NCI-H2107 treated with DMSO at 0.1 percent for 48 hours (cell line): ENCODE data around the gene PTPRH.
A peak's percentile ranks its signal among the peaks of the same experiment; 100 is the strongest.
"Not testable (repeated sequence)": the region's sequence is repeated elsewhere in the genome, so short reads cannot be mapped to it uniquely, and the experiment has no call there.

Experiments used
- DNase-seq: peaks from one replicate; lab custom pipeline; 2025; ENCODE audit not compliant: unreplicated experiment; lab: John Stamatoyannopoulos, UW

The PTPRH gene

GRCh38 chr19:55189403-55189835, 19.9 kb downstream of the PTPRH start:
- no peak for DNase-seq

- DNase-seq, result no peak
Measured at GRCh38 chr19:55188625-55189024, 20.7 kb downstream of the PTPRH start.

- DNase-seq, result no peak
Measured at GRCh38 chr19:55186080-55186479, 23.2 kb downstream of the PTPRH start.

- DNase-seq, result no peak
Measured at GRCh38 chr19:55181740-55182139, 27.6 kb downstream of the PTPRH start.

GRCh38 chr19:55179606-55180484, 29.5 kb downstream of the PTPRH start, which contains the start of gene SYT5:
Gene SYT5 (minus strand): TSS chr19:55180289. CDS start chr19:55179041, 1,248 bp downstream.
- DNase-seq, result no peak

GRCh38 chr19:55178781-55179599, 30.3 kb downstream of the PTPRH start:
- peak; percentile 38 for DNase-seq

- no peak for DNase-seq
Measured at GRCh38 chr19:55176076-55176475, 33.2 kb downstream of the PTPRH start.

GRCh38 chr19:55175117-55175867, 34.0 kb downstream of the PTPRH start:
- DNase-seq, result no peak

GRCh38 chr19:55174425-55175116, 34.7 kb downstream of the PTPRH start:
- DNase-seq, result no peak

GRCh38 chr19:55173714-55174409, 35.4 kb downstream of the PTPRH start:
- no peak for DNase-seq

- no peak for DNase-seq
Measured at GRCh38 chr19:55173186-55173713, 36.1 kb downstream of the PTPRH start.

- no peak for DNase-seq
Measured at GRCh38 chr19:55172741-55173140, 36.6 kb downstream of the PTPRH start.

GRCh38 chr19:55172318-55172717, 37.0 kb downstream of the PTPRH start:
- not testable (repeated sequence) for DNase-seq

GRCh38 chr19:55171440-55171839, 37.9 kb downstream of the PTPRH start:
- DNase-seq, result no peak

- DNase-seq, result no peak
Measured at GRCh38 chr19:55169136-55169535, 40.2 kb downstream of the PTPRH start.

- DNase-seq, result peak; percentile 81
Measured at GRCh38 chr19:55166530-55167268, 42.6 kb downstream of the PTPRH start, which contains the start of gene DNAAF3. Gene DNAAF3 (minus strand): TSS chr19:55166613. CDS start chr19:55166413, 200 bp downstream.

GRCh38 chr19:55165952-55166529, 43.3 kb downstream of the PTPRH start:
- DNase-seq, result peak; percentile 49

GRCh38 chr19:55161571-55162322, 47.6 kb downstream of the PTPRH start:
- no peak for DNase-seq
